Skeletal muscle tissue (tissue), 4 donors: ENCODE results near the gene CDYL2. TPM values are rescaled to one million over a fixed set of nuclear protein-coding genes. Genes with fewer than 3 reads are reported as not detected.

ENCODE experiments used
- H3K27ac ChIP-seq: one replicate; pipeline ENCODE4 v1.7.0; 2013; ENCODE audit warnings: mild to moderate bottlenecking, low read depth, low read length, inconsistent platforms
- H3K27me3 ChIP-seq, 3 donors: one replicate each; pipeline ENCODE4 v1.7.0; 2013; ENCODE audit warnings: low read length in 3 of 3; ENCODE audit not compliant: control insufficient read depth in 3 of 3, insufficient read depth in 3 of 3
- H3K36me3 ChIP-seq, 3 donors: one replicate each; pipeline ENCODE4 v1.7.0; 2013; ENCODE audit warnings: low read length in 3 of 3; ENCODE audit not compliant: control insufficient read depth in 3 of 3, insufficient read depth in 3 of 3
- H3K4me1 ChIP-seq, 3 donors: one replicate each; pipeline ENCODE4 v1.7.0; 2013; ENCODE audit warnings: low read length in 3 of 3, mild to moderate bottlenecking in 3 of 3; ENCODE audit not compliant: control insufficient read depth in 3 of 3, insufficient read depth in 3 of 3
- H3K4me3 ChIP-seq, 3 donors: one replicate each; pipeline ENCODE4 v1.7.0; 2013; ENCODE audit warnings: low read length in 3 of 3
- H3K9ac ChIP-seq, 3 donors: one replicate each; pipeline ENCODE4 v1.7.0; 2013; ENCODE audit warnings: low read length in 3 of 3, mild to moderate bottlenecking in 3 of 3, moderate library complexity in 2 of 3, low read depth in 1 of 3
- H3K9me3 ChIP-seq, 3 donors: one replicate each; pipeline ENCODE4 v1.7.0; 2013; ENCODE audit warnings: low read length in 3 of 3; ENCODE audit not compliant: control insufficient read depth in 3 of 3
- total RNA-seq: library from RNA; depleted of rRNA; stranded (reverse); fragments of >200 nt; gene quantifications from one replicate; pipeline ENCODE4 v1.2.3, GENCODE V29; 2014
- donor health status: Osteomylitis.

The CDYL2 gene
- total RNA-seq, 1 donor from 2014 or later: 1.6 TPM

DNA sequence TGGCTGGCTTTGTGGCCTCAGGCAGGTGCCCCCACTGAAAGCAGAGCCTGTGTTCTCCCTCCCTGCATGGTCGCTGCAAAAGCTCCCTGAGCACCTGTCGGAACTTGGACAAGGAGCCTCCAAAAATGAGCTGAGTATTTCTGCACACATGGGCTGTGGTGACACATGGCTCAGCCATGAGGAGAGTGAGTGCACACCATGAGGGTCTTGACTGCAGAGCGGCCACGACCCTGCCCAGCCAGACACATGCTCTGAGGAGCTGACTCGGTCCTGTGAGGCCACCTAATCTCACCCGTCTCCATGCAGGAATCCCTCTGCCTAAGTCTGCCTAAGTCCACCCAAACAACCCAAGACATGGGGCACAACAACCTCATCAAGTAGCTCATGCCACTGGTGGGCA is 134.7 kb downstream of the CDYL2 start:
- Histone ChIP-seq H3K27ac (no peak overlapping the region), H3K4me3 (no peak overlapping the region), H3K4me1 (no peaks in the 10 kb centered on the region), H3K36me3 (no peaks in the 10 kb centered on the region), H3K9ac (no peak overlapping the region), H3K9me3 (no peaks in the 10 kb centered on the region), H3K27me3 (no peaks in the 10 kb centered on the region)

DNA sequence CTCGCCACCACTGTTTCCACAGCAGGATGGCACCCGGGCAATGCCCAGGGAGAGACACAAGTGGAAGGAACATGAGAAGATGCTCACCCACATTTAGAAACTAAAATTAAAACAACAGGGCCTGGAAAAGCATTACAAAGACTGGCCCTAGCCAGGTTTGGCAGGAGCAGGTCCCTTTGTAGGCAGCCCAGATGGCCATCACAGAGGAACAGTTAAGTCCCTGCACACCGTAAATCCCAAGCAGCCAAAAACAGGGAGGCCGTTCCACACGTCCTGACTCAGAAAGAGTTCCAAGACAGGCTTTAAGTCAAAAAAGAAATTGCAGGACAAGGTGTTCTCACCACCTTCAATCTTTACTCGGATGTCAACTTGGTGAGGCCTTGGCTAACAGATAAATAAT is 136.5 kb downstream of the CDYL2 start:
- Histone ChIP-seq H3K9ac (no peak overlapping the region), H3K4me1 (no peaks in the 10 kb centered on the region), H3K27ac (no peak overlapping the region), H3K36me3 (no peaks in the 10 kb centered on the region), H3K27me3 (no peaks in the 10 kb centered on the region), H3K4me3 (no peak overlapping the region), H3K9me3 (no peaks in the 10 kb centered on the region)

DNA sequence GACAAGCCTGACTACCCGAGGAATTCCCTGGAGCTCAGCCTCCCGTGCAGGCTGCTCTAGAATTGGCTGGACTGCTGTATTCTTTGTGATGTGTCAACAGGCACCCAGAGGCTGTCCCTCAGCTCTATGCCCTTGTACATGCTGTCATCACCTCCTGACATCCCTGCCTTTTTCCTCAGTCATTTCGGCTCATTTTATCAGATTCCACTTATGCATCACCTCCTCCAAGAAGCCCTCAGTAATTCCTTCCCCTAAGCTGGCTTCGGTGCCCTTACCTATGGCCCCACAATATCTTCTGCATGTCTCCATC is 137.2 kb downstream of the CDYL2 start:
- Histone ChIP-seq H3K27ac (no peak overlapping the region), H3K27me3 (no peaks in the 10 kb centered on the region), H3K9ac (no peak overlapping the region), H3K4me3 (peak overlapping the region in 1 of 3 donors; percentile 6), H3K4me1 (no peaks in the 10 kb centered on the region), H3K36me3 (no peaks in the 10 kb centered on the region), H3K9me3 (no peaks in the 10 kb centered on the region)

DNA sequence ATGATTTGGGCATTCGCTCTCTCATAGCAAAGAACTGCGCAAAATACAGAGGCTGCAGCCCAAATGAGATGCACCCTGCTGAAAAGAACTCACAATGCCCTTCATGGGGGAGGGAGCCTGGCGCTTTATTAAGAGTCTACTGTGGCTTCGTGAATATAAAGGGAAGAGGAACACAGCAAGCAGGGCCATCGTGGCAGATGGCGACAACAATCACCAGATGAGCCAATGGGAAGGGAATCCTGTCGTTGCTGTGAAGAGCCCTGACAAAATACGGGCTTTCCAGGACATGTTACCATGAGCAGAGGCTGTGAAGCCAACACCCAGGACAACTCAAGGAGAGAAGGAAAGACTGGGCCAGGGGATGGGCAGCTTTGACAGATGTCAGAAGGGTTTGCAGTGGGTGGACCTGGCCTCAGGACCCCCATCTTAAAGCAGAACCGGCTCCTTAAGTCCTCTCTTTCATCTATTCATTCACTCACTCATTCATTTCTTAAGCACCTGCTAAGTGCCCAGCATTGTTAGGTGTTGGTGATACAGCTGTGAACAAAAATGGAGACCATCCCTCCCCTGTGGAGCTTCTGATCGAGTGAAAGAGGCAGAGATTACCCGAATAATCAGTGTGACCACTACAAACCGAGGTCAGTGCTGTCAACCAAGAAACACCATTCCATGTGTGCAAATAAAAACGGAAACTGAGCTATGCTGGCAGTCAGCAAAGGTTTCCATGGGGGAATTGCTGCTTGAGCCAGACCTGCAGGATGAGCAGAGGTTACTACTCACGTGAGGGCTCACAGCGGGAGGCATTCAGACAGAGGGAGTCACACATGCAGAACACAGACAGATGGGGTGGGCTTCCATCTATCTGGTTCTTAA is 137.8 kb downstream of the CDYL2 start:
- Histone ChIP-seq H3K4me1 (no peaks in the 10 kb centered on the region), H3K9ac (no peak overlapping the region), H3K4me3 (peak overlapping the region in 1 of 3 donors; percentile 6), H3K27me3 (no peaks in the 10 kb centered on the region), H3K9me3 (no peaks in the 10 kb centered on the region), H3K27ac (no peak overlapping the region), H3K36me3 (no peaks in the 10 kb centered on the region)

DNA sequence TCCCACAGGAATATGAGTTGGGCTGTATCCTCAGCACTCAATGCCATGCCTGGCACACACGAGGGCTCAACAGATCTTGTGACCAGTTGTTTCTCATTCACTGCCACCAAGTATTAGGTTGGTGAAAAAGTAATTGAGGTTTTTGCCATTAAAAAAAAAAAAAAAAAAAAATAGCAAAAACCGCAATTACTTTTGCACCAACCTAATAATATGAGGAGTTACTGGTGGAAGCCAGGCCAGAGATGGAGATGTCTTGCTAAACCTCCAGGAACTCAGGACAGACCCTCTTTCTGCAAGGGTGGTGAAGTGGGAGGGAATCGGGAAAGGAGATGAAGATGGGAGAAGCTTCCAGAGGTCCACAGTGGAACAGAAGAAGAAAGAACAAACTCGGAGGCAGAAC is 139.0 kb downstream of the CDYL2 start:
- Histone ChIP-seq H3K36me3 (no peaks in the 10 kb centered on the region), H3K9ac (no peak overlapping the region), H3K4me3 (no peak overlapping the region), H3K4me1 (no peaks in the 10 kb centered on the region), H3K9me3 (no peaks in the 10 kb centered on the region), H3K27ac (no peak overlapping the region), H3K27me3 (no peaks in the 10 kb centered on the region)

DNA sequence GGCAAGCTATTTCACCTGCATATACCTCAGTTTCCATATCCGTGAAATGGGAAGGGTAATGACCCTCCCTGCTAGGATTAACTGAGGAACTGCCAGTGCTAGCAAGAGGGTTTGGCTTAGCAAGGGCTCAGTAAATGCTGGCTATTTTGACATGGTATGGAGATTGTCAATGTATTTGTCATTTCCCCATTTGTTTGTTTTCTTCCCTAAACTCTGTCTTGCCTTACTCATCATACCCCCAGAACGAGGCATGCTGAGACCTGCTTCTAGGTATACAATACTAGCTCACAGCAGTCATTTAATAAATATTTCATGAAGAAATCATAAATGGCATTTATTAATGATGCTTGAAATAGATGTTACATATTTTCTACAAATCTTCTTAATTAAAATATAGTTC is 139.6 kb downstream of the CDYL2 start:
- no peaks in the 10 kb centered on the region for H3K9me3 ChIP-seq

DNA sequence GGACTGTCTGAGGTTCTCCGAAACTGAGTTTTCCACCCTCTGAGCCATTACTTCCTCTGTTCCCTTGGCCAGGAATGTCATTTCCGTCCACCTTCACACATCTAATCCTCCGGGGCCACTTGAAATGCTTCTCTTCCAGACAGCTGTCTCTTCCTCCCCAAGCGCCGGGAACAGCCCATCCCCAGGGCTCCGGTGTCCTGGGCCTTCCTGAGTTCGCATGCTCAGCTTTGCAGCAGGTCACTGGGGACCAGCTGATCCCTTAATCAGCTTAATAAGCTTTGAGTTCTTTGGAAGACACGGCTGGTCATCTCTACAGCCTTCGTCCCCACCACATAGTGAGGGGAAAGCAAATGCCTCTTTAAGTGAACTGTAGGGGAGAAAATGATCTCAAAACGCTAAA is 140.2 kb downstream of the CDYL2 start:
- no peak overlapping the region for H3K27ac ChIP-seq
- no peaks in the 10 kb centered on the region for H3K36me3 ChIP-seq
- no peak overlapping the region for H3K9ac ChIP-seq
- no peak overlapping the region for H3K4me3 ChIP-seq
- no peaks in the 10 kb centered on the region for H3K27me3 ChIP-seq
- no peaks in the 10 kb centered on the region for H3K9me3 ChIP-seq
- H3K4me1 ChIP-seq: no peaks in the 10 kb centered on the region

More for the DNA sequence above, 139.6 kb downstream of the CDYL2 start:
- H3K27me3 ChIP-seq: no peaks in the 10 kb centered on the region
- H3K27ac ChIP-seq: no peak overlapping the region
- no peak overlapping the region for H3K4me3 ChIP-seq
- no peaks in the 10 kb centered on the region for H3K36me3 ChIP-seq
- no peak overlapping the region for H3K9ac ChIP-seq
- H3K4me1 ChIP-seq: no peaks in the 10 kb centered on the region

DNA sequence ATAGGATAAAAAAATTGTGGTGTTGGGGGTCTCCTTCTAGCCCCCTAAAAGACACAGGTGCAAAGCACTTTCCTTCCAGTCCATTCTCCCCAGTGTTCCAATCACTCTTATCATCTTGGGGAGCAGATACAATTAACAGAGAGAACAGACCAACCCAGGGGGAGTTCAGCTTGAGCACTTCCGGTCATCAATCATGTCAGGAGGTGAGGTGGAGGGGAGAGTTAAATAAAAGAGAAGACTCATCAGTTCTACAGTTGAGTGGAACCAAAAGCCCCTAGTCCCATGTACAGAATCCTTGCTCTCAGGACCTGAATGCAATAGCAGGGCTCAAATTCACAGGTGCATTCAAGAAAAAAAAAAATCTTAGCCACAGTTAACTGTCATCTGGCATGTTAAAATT is 141.3 kb downstream of the CDYL2 start:
- no peaks in the 10 kb centered on the region for H3K27me3 ChIP-seq
- H3K9me3 ChIP-seq: no peaks in the 10 kb centered on the region
- H3K36me3 ChIP-seq: no peaks in the 10 kb centered on the region
- H3K4me1 ChIP-seq: no peaks in the 10 kb centered on the region
- no peak overlapping the region for H3K9ac ChIP-seq
- H3K4me3 ChIP-seq: no peak overlapping the region
- H3K27ac ChIP-seq: no peak overlapping the region

DNA sequence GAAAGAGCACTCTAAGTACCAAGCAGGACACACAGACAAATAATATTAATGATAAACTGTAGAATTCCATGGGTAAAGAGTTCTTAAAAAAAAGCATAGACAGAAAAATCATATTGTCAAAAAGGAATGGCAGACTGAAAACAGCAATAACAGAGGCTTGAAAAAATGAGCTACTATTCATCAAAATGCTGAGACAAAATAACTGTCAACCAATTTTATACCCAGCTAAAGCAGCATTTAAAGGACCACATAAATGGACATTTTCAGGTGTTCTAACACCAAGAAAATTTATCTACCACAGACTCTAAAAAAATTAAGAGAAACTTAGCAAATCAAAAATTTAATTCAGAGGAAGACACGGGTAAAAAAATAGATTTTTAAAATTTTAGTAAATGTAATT is 144.5 kb downstream of the CDYL2 start:
- Histone ChIP-seq H3K9me3 (no peaks in the 10 kb centered on the region), H3K27me3 (no peaks in the 10 kb centered on the region), H3K27ac (no peak overlapping the region), H3K9ac (no peak overlapping the region), H3K4me3 (no peak overlapping the region), H3K4me1 (no peaks in the 10 kb centered on the region), H3K36me3 (no peaks in the 10 kb centered on the region)

DNA sequence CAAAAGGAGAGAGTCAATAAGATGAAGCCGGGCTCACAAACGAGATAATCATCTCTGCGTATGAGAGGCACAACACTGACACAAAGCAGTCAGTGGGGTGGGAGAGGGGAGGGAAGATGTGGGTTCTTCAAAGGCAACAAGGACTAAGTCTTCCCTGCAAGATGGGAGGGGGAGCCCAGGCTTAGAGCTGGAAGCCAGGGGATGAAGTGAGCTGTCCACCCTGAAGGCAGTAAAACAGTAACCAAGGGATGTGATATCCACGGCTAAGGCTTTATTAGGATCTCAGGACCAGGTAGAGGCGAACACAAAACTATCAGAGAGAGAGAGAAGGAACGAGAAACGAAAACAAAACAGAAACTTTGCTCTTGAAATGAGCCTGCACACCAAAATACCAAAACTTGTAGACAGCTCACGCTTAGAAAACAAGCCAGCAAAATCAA is 147.7 kb downstream of the CDYL2 start:
- Histone ChIP-seq H3K4me1 (no peaks in the 10 kb centered on the region), H3K9ac (no peak overlapping the region), H3K36me3 (no peaks in the 10 kb centered on the region), H3K4me3 (no peak overlapping the region), H3K27me3 (no peaks in the 10 kb centered on the region), H3K27ac (no peak overlapping the region), H3K9me3 (no peaks in the 10 kb centered on the region)
